IMR-90 (cell line): Measurements from ENCODE around the gene SMYD2. TPM values are rescaled to one million over a fixed set of nuclear protein-coding genes. Genes with fewer than 3 reads are reported as not detected.

ENCODE experiments used
- ATAC-seq: fragments of 200-7000 bp; cut with Tn5 transposase; 2 replicates; pipeline ENCODE4 v1.9.1; 2020; ENCODE audit warnings: low read depth, mild to moderate bottlenecking, moderate library complexity
- Bru-seq: library from RNA; stranded (reverse); fragments of 400-500 nt; gene quantifications from one replicate; lab custom pipeline; 2021; lab: Mats Ljungman, UMichigan
- BruChase-seq, 2 experiments: library from RNA; stranded (reverse); fragments of 400-500 nt; gene quantifications; one replicate each; lab custom pipeline; 2021; lab: Mats Ljungman, UMichigan
- BruUV-seq: library from RNA; stranded (reverse); fragments of 400-500 nt; replicated peaks from 2 replicates; lab custom pipeline; 2021; lab: Mats Ljungman, UMichigan
- CTCF ChIA-PET: fragments of 300-600 bp; formaldehyde crosslinking; extraction: SDS; loops from one replicate; lab custom pipeline; 2021; ENCODE audit warnings: antibody characterized with exemption; lab: Yijun Ruan, JAX
- POLR2A ChIA-PET: fragments of 300-600 bp; sonication (Branson Sonifier 250); formaldehyde crosslinking; loops from one replicate; lab custom pipeline; 2022; ENCODE audit warnings: antibody characterized with exemption; ENCODE audit not compliant: unreplicated experiment; lab: Charles Lee
- DNase-seq: peaks from one replicate; pipeline ENCODE4 v3.0.0; 2013
- H2AFZ ChIP-seq: replicated peaks from 2 replicates; pipeline ENCODE3; 2013; ENCODE audit warnings: low read length, mild to moderate bottlenecking; ENCODE audit not compliant: poor library complexity
- H2AK5ac ChIP-seq: 2 replicates; pipeline ENCODE4 v1.6.1; 2013; ENCODE audit warnings: low read depth, low read length, inconsistent platforms
- H2AK9ac ChIP-seq: replicated peaks from 2 replicates; pipeline ENCODE3; 2013; ENCODE audit warnings: mild to moderate bottlenecking, low read depth, low read length, moderate library complexity; ENCODE audit not compliant: poor library complexity
- H2BK120ac ChIP-seq: 2 replicates; pipeline ENCODE4 v1.6.1; 2013; ENCODE audit warnings: low read depth, low read length, inconsistent platforms
- H2BK15ac ChIP-seq: 3 replicates; pipeline ENCODE4 v1.6.1; 2013; ENCODE audit warnings: low read depth, low read length, inconsistent platforms
- H2BK20ac ChIP-seq: 2 replicates; pipeline ENCODE4 v1.6.1; 2013; ENCODE audit warnings: low read depth, mild to moderate bottlenecking, inconsistent platforms, low read length, moderate library complexity
- H2BK5ac ChIP-seq: 2 replicates; pipeline ENCODE4 v1.6.1; 2013; ENCODE audit warnings: mild to moderate bottlenecking, low read depth, low read length, inconsistent platforms; ENCODE audit not compliant: poor library complexity, severe bottlenecking
- H3K14ac ChIP-seq: replicated peaks from 2 replicates; pipeline ENCODE4 v1.6.1; 2013; ENCODE audit warnings: low read depth, low read length, inconsistent platforms
- H3K18ac ChIP-seq: 2 replicates; pipeline ENCODE4 v1.6.1; 2013; ENCODE audit warnings: low read depth, low read length, control low read depth
- H3K23ac ChIP-seq: 2 replicates; pipeline ENCODE4 v1.6.1; 2013; ENCODE audit warnings: low read depth, low read length, inconsistent platforms
- H3K27ac ChIP-seq: 2 replicates; pipeline ENCODE4 v1.5.1; 2013; ENCODE audit warnings: mild to moderate bottlenecking, control low read depth, low read length; ENCODE audit not compliant: insufficient read depth
- H3K27me3 ChIP-seq: 2 replicates; pipeline ENCODE4 v1.6.1; 2013; ENCODE audit warnings: low read length; ENCODE audit not compliant: control insufficient read depth, insufficient read depth
- H3K36me3 ChIP-seq: 2 replicates; pipeline ENCODE4 v1.6.1; 2013; ENCODE audit warnings: low read length, mixed read lengths; ENCODE audit not compliant: control insufficient read depth, insufficient read depth
- H3K4ac ChIP-seq: 2 replicates; pipeline ENCODE4 v1.6.1; 2013; ENCODE audit warnings: low read depth, low read length, inconsistent platforms
- H3K4me1 ChIP-seq: 2 replicates; pipeline ENCODE4 v1.6.1; 2013; ENCODE audit warnings: low read length, mixed read lengths; ENCODE audit not compliant: control insufficient read depth, insufficient read depth
- H3K4me2 ChIP-seq: 2 replicates; pipeline ENCODE4 v1.6.1; 2013; ENCODE audit warnings: low read depth, mild to moderate bottlenecking, control low read depth, low read length, moderate library complexity
- H3K4me3 ChIP-seq: 2 replicates; pipeline ENCODE4 v1.5.1; 2013; ENCODE audit warnings: low read depth, mild to moderate bottlenecking, control low read depth, low read length, moderate library complexity; ENCODE audit not compliant: insufficient read depth
- H3K56ac ChIP-seq: 2 replicates; pipeline ENCODE4 v1.6.1; 2013; ENCODE audit warnings: low read length, inconsistent platforms; ENCODE audit not compliant: insufficient read depth; ENCODE audit errors: extremely low read depth
- H3K79me1 ChIP-seq, 2 experiments: 2 replicates each; pipeline ENCODE4 v1.6.1; 2013; ENCODE audit warnings: low read length in 2 of 2, inconsistent platforms in 1 of 2, low read depth in 1 of 2
- H3K9ac ChIP-seq: 2 replicates; pipeline ENCODE4 v1.6.1; 2013; ENCODE audit warnings: low read depth, low read length, control low read depth
- H3K9me1 ChIP-seq: 2 replicates; pipeline ENCODE4 v1.6.1; 2013; ENCODE audit warnings: low read length, inconsistent platforms; ENCODE audit not compliant: insufficient read depth
- H3K9me3 ChIP-seq: 2 replicates; pipeline ENCODE4 v1.6.1; 2013; ENCODE audit warnings: low read length; ENCODE audit not compliant: control insufficient read depth, insufficient read depth
- H4K20me1 ChIP-seq: 2 replicates; pipeline ENCODE4 v1.6.1; 2013; ENCODE audit warnings: low read length, inconsistent platforms; ENCODE audit not compliant: insufficient read depth
- H4K5ac ChIP-seq: 2 replicates; pipeline ENCODE4 v1.6.1; 2013; ENCODE audit warnings: mild to moderate bottlenecking, low read depth, low read length, control low read depth
- H4K8ac ChIP-seq, 2 experiments: 2 replicates each; pipeline ENCODE4 v1.6.1; 2013; ENCODE audit warnings: low read depth in 2 of 2, low read length in 2 of 2, control low read depth in 1 of 2, inconsistent platforms in 1 of 2
- H4K91ac ChIP-seq: 2 replicates; pipeline ENCODE4 v1.6.1; 2013; ENCODE audit warnings: low read depth, low read length, inconsistent platforms; ENCODE audit not compliant: insufficient read depth
- CHD1 ChIP-seq: IDR thresholded peaks from 2 replicates; pipeline ENCODE4 v1.6.1; 2012; ENCODE audit warnings: low read depth, low read length, improper control_type of control experiment
- FOS ChIP-seq: fragments of 150-350 bp; IDR thresholded peaks from 2 replicates; pipeline ENCODE4 v1.6.1; 2016; ENCODE audit warnings: low read depth, low read length
- MAFK ChIP-seq: IDR thresholded peaks from 2 replicates; pipeline ENCODE4 v1.6.1; 2012; ENCODE audit warnings: low read depth, low read length, improper control_type of control experiment
- MAZ ChIP-seq: IDR thresholded peaks from 2 replicates; pipeline ENCODE4 v1.6.1; 2012; ENCODE audit warnings: low read depth, mild to moderate bottlenecking, low read length, improper control_type of control experiment, moderate library complexity, borderline replicate concordance
- NFE2L2 ChIP-seq: fragments of 150-350 bp; IDR thresholded peaks from 2 replicates; pipeline ENCODE4 v1.6.1; 2016; ENCODE audit warnings: low read depth, mild to moderate bottlenecking, low read length
- POLR2A ChIP-seq: IDR thresholded peaks from 2 replicates; pipeline ENCODE4 v1.6.1; 2012; ENCODE audit warnings: mild to moderate bottlenecking, low read depth, low read length
- RAD21 ChIP-seq: IDR thresholded peaks from 2 replicates; pipeline ENCODE4 v1.6.1; 2012; ENCODE audit warnings: low read length, improper control_type of control experiment
- RCOR1 ChIP-seq: IDR thresholded peaks from 2 replicates; pipeline ENCODE4 v1.6.1; 2012; ENCODE audit warnings: mild to moderate bottlenecking, low read length, improper control_type of control experiment; ENCODE audit not compliant: insufficient replicate concordance
- RFX5 ChIP-seq: IDR thresholded peaks from 2 replicates; pipeline ENCODE4 v1.8.0; 2012; ENCODE audit warnings: low read depth, mild to moderate bottlenecking, low read length, moderate library complexity
- SMC3 ChIP-seq: fragments of 150-350 bp; IDR thresholded peaks from 2 replicates; pipeline ENCODE4 v1.6.1; 2016; ENCODE audit warnings: low read depth, mild to moderate bottlenecking, antibody characterized with exemption, low read length, moderate library complexity
- WGBS, 2 experiments: methylation state at CpG; one replicate each; pipeline versions ENCODE4 v1.1.5 to v1.1.7; 2013; ENCODE audit warnings: missing lambda C conversion rate in 2 of 2; ENCODE audit not compliant: insufficient read length in 1 of 2; ENCODE audit errors: extremely low coverage in 2 of 2; 5-methylcytosine and 5-hydroxymethylcytosine counted together
- dilution Hi-C: fragments of 300-500 bp; cut with HindIII; formaldehyde crosslinking; loops from one replicate; pipeline ENCODE4 v1.14.3; 2018; ENCODE audit warnings: low sequenced_read_pairs; ENCODE audit not compliant: unreplicated experiment
- in situ Hi-C: fragments of 300-500 bp; cut with MboI; formaldehyde crosslinking; loops from 3 replicates; pipeline ENCODE4 v1.14.3; 2019; ENCODE audit warnings: low sequenced_read_pairs, inconsistent platforms, mixed read lengths
- intact Hi-C: fragments of 100-400 bp; cut with micrococcal nuclease; formaldehyde crosslinking; loops from 2 replicates; pipeline ENCODE4 v1.10.0; 2022
- long read RNA-seq: library from polyadenylated mRNA; unstranded; transcript quantifications from one replicate; pipeline ENCODE4 v2.0.0, GENCODE V29; 2021; ENCODE audit not compliant: unreplicated experiment
- polyA plus RNA-seq, 3 experiments: library from polyadenylated mRNA; depleted of rRNA; stranded (reverse); fragments of >200 nt; gene quantifications; 2 replicates each; pipeline ENCODE4 v1.2.3, GENCODE V29; 2012; ENCODE audit warnings: low replicate concordance in 1 of 3
- total RNA-seq: library from RNA; depleted of rRNA; stranded (reverse); fragments of >200 nt; gene quantifications from 2 replicates; pipeline ENCODE4 v1.2.3, GENCODE V29; 2012; rRNA removed
- TF ChIP-seq, protein P1 (sequence below): fragments of 150-350 bp; IDR thresholded peaks from 2 replicates; pipeline ENCODE4 v1.6.1; 2017; ENCODE audit warnings: mild to moderate bottlenecking, antibody characterized with exemption, low read length, low read depth
- TF ChIP-seq, protein P2 (sequence below): conservative IDR thresholded peaks from 2 replicates; pipeline ENCODE4 v1.5.1; 2012; ENCODE audit warnings: mild to moderate bottlenecking, low read depth, low read length, improper control_type of control experiment

The SMYD2 gene, protein sequence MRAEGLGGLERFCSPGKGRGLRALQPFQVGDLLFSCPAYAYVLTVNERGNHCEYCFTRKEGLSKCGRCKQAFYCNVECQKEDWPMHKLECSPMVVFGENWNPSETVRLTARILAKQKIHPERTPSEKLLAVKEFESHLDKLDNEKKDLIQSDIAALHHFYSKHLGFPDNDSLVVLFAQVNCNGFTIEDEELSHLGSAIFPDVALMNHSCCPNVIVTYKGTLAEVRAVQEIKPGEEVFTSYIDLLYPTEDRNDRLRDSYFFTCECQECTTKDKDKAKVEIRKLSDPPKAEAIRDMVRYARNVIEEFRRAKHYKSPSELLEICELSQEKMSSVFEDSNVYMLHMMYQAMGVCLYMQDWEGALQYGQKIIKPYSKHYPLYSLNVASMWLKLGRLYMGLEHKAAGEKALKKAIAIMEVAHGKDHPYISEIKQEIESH
- total RNA-seq (45.8 and 61.7 TPM in 2 replicates), polyA plus RNA-seq (2012; rRNA removed) (27.6 and 32.7 TPM in 2 replicates), Bru-seq, nascent RNA (percentile 68 among the genes with signal in this experiment), BruChase-seq, experiment 1, labeled RNA remaining after a 6-hour chase (percentile 57 among the genes with signal in this experiment), BruChase-seq, experiment 2, labeled RNA remaining after a 2-hour chase (percentile 62 among the genes with signal in this experiment)
- 9.0 and 13.6 TPM in 2 replicates for polyA plus RNA-seq (2012; cell fraction: cytosol; rRNA removed)
- polyA plus RNA-seq (2012; cell fraction: nucleus; rRNA removed; ENCODE audit: low replicate concordance): 10.1 and 41.2 TPM in 2 replicates
- long read RNA-seq, transcript SMYD2-201 (12 exons, 1,671 nt): major isoform, 33 of 37 reads
- long read RNA-seq, partial matches to known transcripts: 1 of 37 reads
- long read RNA-seq, other reads (novel, unspliced or antisense): 3 of 37 reads

DNA sequence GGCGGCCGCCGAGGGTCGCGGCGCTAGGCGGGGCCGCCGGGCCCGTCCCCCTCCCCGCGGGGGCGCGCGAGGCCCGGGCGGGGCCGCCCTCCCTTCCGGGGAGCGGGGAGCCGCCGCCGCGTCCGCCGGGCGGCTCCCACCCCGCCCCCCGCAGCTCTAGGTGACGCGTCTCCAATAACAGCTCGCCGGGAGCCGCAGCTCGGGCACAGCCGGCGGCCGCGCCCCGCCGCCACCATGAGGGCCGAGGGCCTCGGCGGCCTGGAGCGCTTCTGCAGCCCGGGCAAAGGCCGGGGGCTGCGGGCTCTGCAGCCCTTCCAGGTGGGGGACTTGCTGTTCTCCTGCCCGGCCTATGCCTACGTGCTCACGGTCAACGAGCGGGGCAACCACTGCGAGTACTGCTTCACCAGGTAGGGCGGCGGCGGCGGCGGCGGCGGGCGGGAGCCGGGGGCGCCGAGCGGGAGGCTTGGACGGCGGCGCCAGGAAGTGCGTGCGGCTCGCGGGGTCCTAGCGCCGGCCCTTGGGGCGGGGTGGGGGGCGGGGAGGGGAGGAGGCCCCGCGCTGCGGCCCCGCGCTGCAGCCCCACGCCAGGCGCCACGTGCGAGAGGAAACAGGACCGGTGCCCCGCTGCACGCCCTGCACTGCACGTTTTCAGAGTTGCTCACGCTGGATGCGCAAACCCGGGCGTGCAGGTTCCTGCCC is at the start of gene SMYD2:
SMYD2 (plus strand) TSS at position 139 of the 699 bp plus-strand sequence; CDS start at position 235, 96 bp downstream.
- Histone ChIP-seq H3K4me1 (peaks cover 3% of the 10 kb centered on the region; the same call in 1 of the 2 replicates), H3K23ac (peak within 1 kb of the TSS; percentile 79), H3K56ac (peak within 1 kb of the TSS; percentile 53; the same call in 1 of the 2 replicates), H4K5ac (peak within 1 kb of the TSS; percentile 93), H3K4me2 (peak within 1 kb of the TSS; percentile 90), H3K9ac (peak within 1 kb of the TSS; percentile 95), H4K20me1 (no peaks in the 10 kb centered on the region), H3K79me1 (peaks cover 18 to 28% of the 10 kb centered on the region in 2 experiments), H3K4me3 (peak within 1 kb of the TSS; percentile 92), H4K91ac (peak within 1 kb of the TSS; percentile 77), H3K27ac (peak within 1 kb of the TSS; percentile 97), H3K36me3 (no peaks in the 10 kb centered on the region), H3K14ac (peak within 1 kb of the TSS; percentile 95), H3K18ac (peak within 1 kb of the TSS; percentile 86), H3K4ac (peak within 1 kb of the TSS; percentile 91), H2BK5ac (peak within 1 kb of the TSS; percentile 87), H2AFZ (peak within 1 kb of the TSS; percentile 97), H2BK20ac (peak within 1 kb of the TSS; percentile 73), H3K27me3 (no peaks in the 10 kb centered on the region), H2BK15ac (peak within 1 kb of the TSS; percentile 42; the same call in 2 of the 3 replicates), H2AK5ac (peak within 1 kb of the TSS; percentile 66), H3K9me1 (no peaks in the 10 kb centered on the region), H4K8ac (peak within 1 kb of the TSS; percentile 52 to 87), H2AK9ac (peak within 1 kb of the TSS; percentile 95), H3K9me3 (no peaks in the 10 kb centered on the region), H2BK120ac (peak within 1 kb of the TSS; percentile 73)
- dilution Hi-C loops: no loop called here
- DNase-seq (peak; percentile 35), ATAC-seq (peak; percentile 82)
- intact Hi-C loops: no loop called here
- in situ Hi-C loops: no loop called here
- 1% methylated on average over 14 of the region's 94 CpGs; no CpG with 5 or more reads in 1 of the 2 experiments for WGBS, 2 experiments
- CTCF ChIA-PET: interaction anchor here (0.9 to 1.0 kb wide), 3 partner anchors 11 to 67 kb away, joined by 3 to 5 read pairs (median 3); no protein-coding TSS in a partner anchor
- POLR2A ChIA-PET: interaction anchor here (1.0 kb wide), 1 partner anchor 16 kb away, joined by 5 read pairs; no protein-coding TSS in a partner anchor
- BruUV-seq: no TSS peak
- no peak for TF ChIP-seq RCOR1
- no peak for TF ChIP-seq FOS
- no peak for TF ChIP-seq CHD1
- TF ChIP-seq RAD21: no peak
- TF ChIP-seq RFX5: no peak
- TF ChIP-seq, protein P1, sequence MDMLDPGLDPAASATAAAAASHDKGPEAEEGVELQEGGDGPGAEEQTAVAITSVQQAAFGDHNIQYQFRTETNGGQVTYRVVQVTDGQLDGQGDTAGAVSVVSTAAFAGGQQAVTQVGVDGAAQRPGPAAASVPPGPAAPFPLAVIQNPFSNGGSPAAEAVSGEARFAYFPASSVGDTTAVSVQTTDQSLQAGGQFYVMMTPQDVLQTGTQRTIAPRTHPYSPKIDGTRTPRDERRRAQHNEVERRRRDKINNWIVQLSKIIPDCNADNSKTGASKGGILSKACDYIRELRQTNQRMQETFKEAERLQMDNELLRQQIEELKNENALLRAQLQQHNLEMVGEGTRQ: no peak
- peak; percentile 47; the same call in 1 of the 2 replicates for TF ChIP-seq MAZ
- TF ChIP-seq NFE2L2: no peak
- TF ChIP-seq MAFK: no peak
- TF ChIP-seq SMC3: no peak
- no peak for TF ChIP-seq POLR2A
- TF ChIP-seq, protein P2, sequence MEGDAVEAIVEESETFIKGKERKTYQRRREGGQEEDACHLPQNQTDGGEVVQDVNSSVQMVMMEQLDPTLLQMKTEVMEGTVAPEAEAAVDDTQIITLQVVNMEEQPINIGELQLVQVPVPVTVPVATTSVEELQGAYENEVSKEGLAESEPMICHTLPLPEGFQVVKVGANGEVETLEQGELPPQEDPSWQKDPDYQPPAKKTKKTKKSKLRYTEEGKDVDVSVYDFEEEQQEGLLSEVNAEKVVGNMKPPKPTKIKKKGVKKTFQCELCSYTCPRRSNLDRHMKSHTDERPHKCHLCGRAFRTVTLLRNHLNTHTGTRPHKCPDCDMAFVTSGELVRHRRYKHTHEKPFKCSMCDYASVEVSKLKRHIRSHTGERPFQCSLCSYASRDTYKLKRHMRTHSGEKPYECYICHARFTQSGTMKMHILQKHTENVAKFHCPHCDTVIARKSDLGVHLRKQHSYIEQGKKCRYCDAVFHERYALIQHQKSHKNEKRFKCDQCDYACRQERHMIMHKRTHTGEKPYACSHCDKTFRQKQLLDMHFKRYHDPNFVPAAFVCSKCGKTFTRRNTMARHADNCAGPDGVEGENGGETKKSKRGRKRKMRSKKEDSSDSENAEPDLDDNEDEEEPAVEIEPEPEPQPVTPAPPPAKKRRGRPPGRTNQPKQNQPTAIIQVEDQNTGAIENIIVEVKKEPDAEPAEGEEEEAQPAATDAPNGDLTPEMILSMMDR: no peak
